GM23248 (cell line): Measurements from ENCODE around the gene UST. TPM values are rescaled to one million over a fixed set of nuclear protein-coding genes. Genes with fewer than 3 reads are reported as not detected.

Source experiments
- DNase-seq: peaks from one replicate; pipeline ENCODE4 v3.0.0-alpha.2; 2015
- H2AFZ ChIP-seq: fragments of 200-600 bp; sonication (generic); 2 replicates; pipeline ENCODE4 v1.6.1; 2016; ENCODE audit warnings: antibody characterized with exemption
- H3F3A ChIP-seq: fragments of 200-600 bp; sonication (generic); 2 replicates; pipeline ENCODE4 v1.6.1; 2016; ENCODE audit warnings: mild to moderate bottlenecking, antibody characterized with exemption, mixed run types; ENCODE audit not compliant: insufficient read depth
- H3K27ac ChIP-seq: fragments of 200-600 bp; sonication (generic); 2 replicates; pipeline ENCODE4 v1.5.1; 2016; ENCODE audit warnings: mild to moderate bottlenecking
- H3K27me3 ChIP-seq: fragments of 200-600 bp; sonication (generic); replicated peaks from 2 replicates; pipeline ENCODE4 v1.6.1; 2016; ENCODE audit warnings: mild to moderate bottlenecking; ENCODE audit not compliant: insufficient read depth
- H3K36me3 ChIP-seq: fragments of 200-600 bp; sonication (generic); 2 replicates; pipeline ENCODE4 v1.6.1; 2016; ENCODE audit warnings: low read depth, mild to moderate bottlenecking
- H3K4me1 ChIP-seq: fragments of 200-600 bp; sonication (generic); 2 replicates; pipeline ENCODE4 v1.6.1; 2016; ENCODE audit warnings: mild to moderate bottlenecking; ENCODE audit not compliant: insufficient read depth
- H3K4me2 ChIP-seq: fragments of 200-600 bp; sonication (generic); one replicate; pipeline ENCODE4 v1.6.1; 2016; ENCODE audit warnings: mild to moderate bottlenecking; ENCODE audit not compliant: unreplicated experiment
- H3K4me3 ChIP-seq: fragments of 200-600 bp; sonication (generic); 2 replicates; pipeline ENCODE4 v1.5.1; 2016; ENCODE audit warnings: mild to moderate bottlenecking
- H3K79me2 ChIP-seq: fragments of 200-600 bp; sonication (generic); 2 replicates; pipeline ENCODE4 v1.6.1; 2016; ENCODE audit warnings: mild to moderate bottlenecking; ENCODE audit not compliant: insufficient read depth
- H3K9ac ChIP-seq: fragments of 200-600 bp; sonication (generic); 2 replicates; pipeline ENCODE4 v1.6.1; 2016; ENCODE audit warnings: mild to moderate bottlenecking
- H3K9me2 ChIP-seq: fragments of 200-600 bp; sonication (generic); 2 replicates; pipeline ENCODE4 v1.6.1; 2016; ENCODE audit warnings: mixed run types, mild to moderate bottlenecking, moderate library complexity; ENCODE audit not compliant: insufficient read depth
- H3K9me3 ChIP-seq: fragments of 200-600 bp; sonication (generic); one replicate; pipeline ENCODE4 v1.6.1; 2017; ENCODE audit warnings: low read depth
- H4K20me1 ChIP-seq: fragments of 200-600 bp; sonication (generic); 2 replicates; pipeline ENCODE4 v1.6.0; 2016; ENCODE audit not compliant: insufficient read depth
- EZH2 ChIP-seq: fragments of 200-600 bp; sonication (generic); IDR thresholded peaks from 2 replicates; pipeline ENCODE4 v1.6.1; 2018; ENCODE audit warnings: antibody characterized with exemption, mild to moderate bottlenecking; ENCODE audit not compliant: insufficient read depth, poor library complexity, severe bottlenecking
- EZH2phosphoT487 ChIP-seq: fragments of 200-600 bp; sonication (generic); IDR thresholded peaks from 2 replicates; pipeline ENCODE4 v1.6.1; 2018; ENCODE audit warnings: antibody characterized with exemption, moderate library complexity, mild to moderate bottlenecking, low read depth; ENCODE audit not compliant: insufficient read depth
- WGBS, 2 experiments: methylation state at CpG; one replicate each; pipeline ENCODE4 v1.1.6; 2015 to 2017; ENCODE audit warnings: low lambda C conversion rate in 2 of 2, low coverage in 1 of 2; ENCODE audit errors: missing lambda C conversion rate in 2 of 2; 5-methylcytosine and 5-hydroxymethylcytosine counted together
- in situ Hi-C: fragments of 300-500 bp; cut with MboI; formaldehyde crosslinking; loops from 2 replicates; pipeline ENCODE4 v1.15.0; 2020
- polyA plus RNA-seq: library from polyadenylated mRNA; unstranded; fragments of >200 nt; fragmentation: Nextera tagmentation; extraction: Ambion mirVana; gene quantifications from 2 replicates; pipeline ENCODE4 v1.2.1, GENCODE V29; 2016
- total RNA-seq: library from RNA; depleted of rRNA; stranded (reverse); fragments of >200 nt; shearing (Covaris generic); gene quantifications from 2 replicates; pipeline ENCODE4 v1.2.3, GENCODE V29; 2014

UST gene
- total and polyA plus RNA-seq, 2 experiments from 2014 or later: 10.1 to 23.3 TPM

DNA sequence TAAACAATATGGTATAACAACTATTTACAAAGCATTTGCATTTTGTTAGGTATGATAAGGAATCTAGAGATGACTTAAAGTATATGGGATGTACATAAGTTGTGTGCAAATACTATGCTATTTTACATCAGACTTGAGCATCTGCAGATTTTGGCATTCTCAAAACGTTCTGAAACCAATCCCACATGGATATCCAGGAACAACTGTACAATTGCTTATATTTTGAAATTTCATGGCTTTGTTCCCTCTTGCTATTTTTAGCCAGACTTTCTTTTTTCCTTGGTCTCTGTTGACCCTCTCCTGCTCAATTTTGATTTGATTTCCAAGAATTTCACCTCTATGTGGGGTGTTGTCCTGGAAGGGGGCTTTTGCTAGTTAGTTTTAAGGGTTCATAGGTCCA is 32.9 kb upstream of the UST start:
- Histone ChIP-seq H3F3A (peaks cover 12% of the 10 kb centered on the region), H3K9me3 (no peaks in the 10 kb centered on the region), H3K79me2 (no peaks in the 10 kb centered on the region), H3K4me3 (no peak overlapping the region), H3K4me2 (no peak overlapping the region), H3K9ac (no peak overlapping the region), H3K27me3 (no peaks in the 10 kb centered on the region), H3K4me1 (peaks cover 17% of the 10 kb centered on the region), H3K27ac (no peak overlapping the region), H3K9me2 (no peaks in the 10 kb centered on the region), H2AFZ (no peak overlapping the region), H4K20me1 (no peaks in the 10 kb centered on the region), H3K36me3 (no peaks in the 10 kb centered on the region)
- WGBS, 2 experiments: 9 to 11% methylated on average over 1 of the region's 1 CpG
- DNase-seq: no peak
- in situ Hi-C loops: no loop called here
- TF ChIP-seq EZH2phosphoT487 (no peak), EZH2 (no peak)

DNA sequence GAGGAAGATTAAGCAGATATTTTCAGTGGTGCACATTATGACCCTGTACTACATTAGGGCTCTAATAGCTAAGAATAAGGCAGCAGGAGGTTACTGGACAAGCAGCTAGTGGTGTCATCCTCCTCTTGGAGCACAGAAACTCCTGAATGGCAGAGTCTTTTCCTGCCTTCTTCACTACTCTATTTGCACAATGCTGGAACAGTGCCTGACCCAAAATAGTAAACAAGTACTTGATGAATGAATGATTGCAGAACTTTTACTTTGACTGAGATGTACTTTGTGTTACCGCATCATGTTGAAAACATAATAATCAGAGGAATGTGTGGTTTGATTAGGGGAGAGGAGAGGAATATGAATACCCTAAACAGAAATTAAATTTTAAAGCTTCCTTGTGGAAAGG is 30.0 kb upstream of the UST start:
- peak; percentile 33 for DNase-seq
- H3K9me3 ChIP-seq: no peaks in the 10 kb centered on the region
- H3K36me3 ChIP-seq: no peaks in the 10 kb centered on the region
- peaks cover 21% of the 10 kb centered on the region for H3F3A ChIP-seq
- H3K27ac ChIP-seq: no peak overlapping the region
- H3K4me2 ChIP-seq: no peak overlapping the region
- no peaks in the 10 kb centered on the region for H3K9me2 ChIP-seq
- H3K79me2 ChIP-seq: no peaks in the 10 kb centered on the region
- no peak overlapping the region for H3K4me3 ChIP-seq
- TF ChIP-seq EZH2 (no peak), EZH2phosphoT487 (no peak)
- no peaks in the 10 kb centered on the region for H4K20me1 ChIP-seq
- no peak overlapping the region for H3K9ac ChIP-seq
- no peak overlapping the region for H2AFZ ChIP-seq
- H3K27me3 ChIP-seq: no peaks in the 10 kb centered on the region
- peaks cover 27% of the 10 kb centered on the region for H3K4me1 ChIP-seq
- 39% methylated on average over 1 of the region's 1 CpG for whole genome bisulfite sequencing, 2 experiments
- in situ Hi-C loops: no loop called here

DNA sequence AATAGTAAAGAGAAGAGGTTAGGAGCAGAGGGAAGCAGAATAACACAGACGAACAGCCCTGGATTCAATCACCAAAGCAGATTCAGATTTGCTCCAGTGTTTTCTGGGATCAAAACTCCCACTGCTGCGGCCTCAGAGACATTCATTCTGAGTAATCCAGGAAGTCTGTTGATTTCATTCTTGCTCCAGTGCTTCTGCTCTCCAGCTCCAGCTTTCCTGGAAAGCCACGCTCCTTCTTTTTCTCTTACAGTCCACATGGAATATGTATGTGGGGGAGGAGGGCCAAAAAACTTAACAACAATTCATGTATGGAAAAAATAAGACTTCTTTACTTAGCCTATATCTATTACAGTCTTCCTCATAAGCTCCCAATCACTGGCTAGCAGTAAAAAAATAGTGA is 26.4 kb upstream of the UST start:
- Histone ChIP-seq H3K79me2 (no peaks in the 10 kb centered on the region), H3K27ac (peak overlapping the region; percentile 48), H3K4me2 (peak overlapping the region; percentile 52), H2AFZ (no peak overlapping the region), H4K20me1 (no peaks in the 10 kb centered on the region), H3K36me3 (no peaks in the 10 kb centered on the region), H3K9me3 (no peaks in the 10 kb centered on the region), H3K9ac (no peak overlapping the region), H3K9me2 (no peaks in the 10 kb centered on the region), H3K4me3 (no peak overlapping the region), H3K4me1 (peaks cover 37% of the 10 kb centered on the region), H3K27me3 (no peaks in the 10 kb centered on the region), H3F3A (peaks cover 33% of the 10 kb centered on the region)
- DNase-seq: peak; percentile 80
- TF ChIP-seq EZH2 (no peak), EZH2phosphoT487 (no peak)
- WGBS, 2 experiments: 2 to 10% methylated on average over 3 of the region's 3 CpGs
- in situ Hi-C loops: no loop called here

DNA sequence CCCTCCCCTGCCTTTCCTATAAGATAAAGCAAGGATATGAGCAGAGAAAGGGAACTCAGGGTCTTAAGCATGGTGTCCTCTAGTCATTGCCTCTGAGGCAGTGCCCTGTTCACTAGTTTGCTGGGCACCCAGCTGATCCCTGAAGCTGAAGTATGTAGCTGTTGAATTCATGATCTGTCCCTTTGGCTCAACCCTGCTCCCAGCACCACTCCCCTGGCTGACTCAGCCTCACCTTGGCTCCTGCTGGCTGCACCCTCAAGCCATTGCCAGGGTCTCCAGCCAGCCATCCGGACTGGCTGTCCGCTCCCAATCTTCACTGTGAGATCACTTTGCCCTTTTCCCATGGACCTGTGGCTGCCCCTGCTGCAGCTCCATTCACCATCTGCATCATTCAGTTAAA is 25.9 kb upstream of the UST start:
- no peaks in the 10 kb centered on the region for H4K20me1 ChIP-seq
- no peaks in the 10 kb centered on the region for H3K79me2 ChIP-seq
- no peak overlapping the region for H2AFZ ChIP-seq
- in situ Hi-C loops: no loop called here
- 56 to 70% methylated on average over 2 of the region's 2 CpGs for WGBS, 2 experiments
- DNase-seq: peak; percentile 61
- no peaks in the 10 kb centered on the region for H3K27me3 ChIP-seq
- no peaks in the 10 kb centered on the region for H3K9me3 ChIP-seq
- TF ChIP-seq EZH2 (no peak), EZH2phosphoT487 (no peak)
- peaks cover 37% of the 10 kb centered on the region for H3K4me1 ChIP-seq
- H3K9ac ChIP-seq: no peak overlapping the region
- peaks cover 33% of the 10 kb centered on the region for H3F3A ChIP-seq
- peak overlapping the region; percentile 52 for H3K4me2 ChIP-seq
- H3K4me3 ChIP-seq: no peak overlapping the region
- no peaks in the 10 kb centered on the region for H3K9me2 ChIP-seq
- peak overlapping the region; percentile 48 for H3K27ac ChIP-seq
- H3K36me3 ChIP-seq: 0 out of 2 replicates have a peak, but pooled peaks cover 1% of the 10 kb centered on the region

DNA sequence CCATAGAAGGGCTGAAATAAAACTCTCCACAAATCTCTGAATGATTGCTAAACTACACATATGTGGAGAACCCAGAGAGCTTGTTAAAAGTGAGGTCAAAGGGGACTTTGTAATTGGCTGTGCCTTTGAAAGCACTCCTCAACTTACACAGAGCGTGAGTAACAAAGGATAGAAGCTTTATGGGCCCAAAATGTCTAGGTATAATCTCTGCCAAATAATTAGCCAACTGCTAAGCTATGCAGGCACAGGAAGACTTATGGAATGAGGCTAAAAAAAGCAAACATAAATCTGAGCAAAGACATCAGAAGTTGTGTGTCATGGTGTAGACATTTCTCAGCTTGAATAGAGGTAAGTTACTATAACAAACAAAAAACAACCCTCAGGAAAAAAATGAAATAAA is 23.3 kb upstream of the UST start:
- Histone ChIP-seq H3F3A (peaks cover 33% of the 10 kb centered on the region), H4K20me1 (no peaks in the 10 kb centered on the region), H3K79me2 (no peaks in the 10 kb centered on the region), H3K4me2 (peak overlapping the region; percentile 52), H3K9me3 (no peaks in the 10 kb centered on the region), H3K4me3 (no peak overlapping the region), H2AFZ (no peak overlapping the region; the same call in 1 of the 2 replicates), H3K9ac (peak overlapping the region; percentile 63), H3K9me2 (no peaks in the 10 kb centered on the region), H3K36me3 (0 out of 2 replicates have a peak, but pooled peaks cover 3% of the 10 kb centered on the region), H3K27me3 (no peaks in the 10 kb centered on the region), H3K4me1 (peaks cover 37% of the 10 kb centered on the region), H3K27ac (peak overlapping the region; percentile 93)
- TF ChIP-seq EZH2 (no peak), EZH2phosphoT487 (0 out of 2 replicates have a peak, but pooled peaks have one; percentile 26)
- in situ Hi-C loops: no loop called here
- 0% methylated on average over 1 of the region's 1 CpG for WGBS, 2 experiments
- peak; percentile 94 for DNase-seq
